ENCODE measurements around the gene MKI67. TPM values are rescaled to one million over a fixed set of nuclear protein-coding genes. Genes with fewer than 3 reads are reported as not detected.

Gene MKI67
- total RNA-seq, 5 donors from 2014 or later (not counting 1 experiment from before 2014, with no cell fraction given): 0.70 to 8.6 (median 1.8) TPM

DNA sequence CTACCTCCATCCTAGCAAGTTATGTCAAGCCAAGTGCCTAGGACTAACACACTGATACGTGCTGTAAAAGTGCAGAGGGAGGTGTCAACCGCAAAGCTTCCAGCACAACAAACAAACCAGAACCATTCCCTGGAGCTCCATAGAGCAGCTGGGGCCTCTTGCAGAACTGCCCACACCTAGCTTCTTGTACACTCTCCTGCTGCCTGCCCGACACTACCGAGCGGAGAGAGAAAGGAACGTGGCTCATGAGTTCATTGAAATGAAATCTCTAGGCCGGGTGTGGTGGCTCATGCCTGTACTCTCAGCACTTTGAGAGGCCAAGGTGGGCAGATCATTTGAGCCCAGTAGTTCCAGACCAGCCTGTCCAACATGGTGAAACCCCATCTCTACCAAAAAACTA, 73.5 kb downstream of the MKI67 start:
- Mint-ChIP-seq H3K4me1 (peaks cover 48 to 60% (median 59%) of the 10 kb centered on the region in 3 donors), H3K27ac (peak overlapping the region in 1 of 2 donors; percentile 62), H3K4me3 (no peak overlapping the region), H3K36me3 (peaks cover 59% of the 10 kb centered on the region), H3K9me3 (no peaks in the 10 kb centered on the region), H3K27me3 (no peaks in the 10 kb centered on the region)
- no peaks in the 10 kb centered on the region for H3K27me3 ChIP-seq (replicated peaks in 1 of 2; ENCODE audit: control insufficient read depth in 2 of 2, extremely low read depth in 1 of 2, insufficient read depth in 2 of 2, low read length in 1 of 2)
- no peaks in the 10 kb centered on the region for H3K9me3 ChIP-seq
- no peak overlapping the region for H3K27ac ChIP-seq (ENCODE audit: low read length)
- peaks cover 16 to 73% of the 10 kb centered on the region in 2 donors for H3K36me3 ChIP-seq (ENCODE audit: control insufficient read depth in 2 of 2, extremely low read depth in 1 of 2, insufficient read depth in 1 of 2, low read length in 1 of 2)
- POLR2A ChIA-PET: interaction anchor here in 1 of 2 donors (0.6 to 1.5 kb wide), 2 partner anchors 9 to 178 kb away, joined by 4 to 7 read pairs; no protein-coding TSS in a partner anchor
- DNase-seq: no peak
- CTCF ChIA-PET: interaction anchor here in 1 of 2 donors (0.8 kb wide), 1 partner anchor 159 kb away, joined by 4 read pairs; no protein-coding TSS in a partner anchor
- no peak overlapping the region for H3K4me3 ChIP-seq (ENCODE audit: control insufficient read depth in 1 of 2, extremely low read depth in 1 of 2, low read length in 1 of 2)
- H3K4me1 ChIP-seq (ENCODE audit: control insufficient read depth in 1 of 2, extremely low read depth in 1 of 2, insufficient read depth in 2 of 2, low read length in 2 of 2): peaks cover 13 to 50% of the 10 kb centered on the region in 2 experiments
- no peak for ATAC-seq (replicated peaks in 1 of 4)
- 92% methylated on average over 7 of the region's 7 CpGs for whole genome bisulfite sequencing (ENCODE audit: insufficient coverage)

DNA sequence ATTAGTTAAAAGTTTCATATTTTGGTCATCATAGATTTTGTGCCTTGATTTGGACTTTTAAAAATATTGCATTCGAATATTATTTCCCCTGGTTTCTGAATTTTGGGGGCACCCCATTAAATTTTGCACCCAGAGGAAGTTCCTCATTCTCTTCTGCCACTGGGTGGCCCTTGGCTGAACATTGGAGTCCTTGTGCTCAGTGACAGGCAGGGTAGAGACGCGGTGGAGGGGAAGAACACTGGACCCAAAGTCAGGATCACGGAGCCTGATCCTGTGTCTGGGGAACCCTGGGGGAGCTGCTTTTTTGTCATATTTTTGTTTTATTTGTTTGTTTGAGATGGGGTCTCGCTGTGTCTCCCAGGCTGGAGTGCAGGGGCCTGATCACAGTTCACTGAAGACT, 74.7 kb downstream of the MKI67 start:
- 93% methylated on average over 3 of the region's 5 CpGs for WGBS (ENCODE audit: insufficient coverage)
- ATAC-seq (replicated peaks in 1 of 4) (no peak), DNase-seq (no peak)
- Histone ChIP-seq H3K27me3 (replicated peaks in 1 of 2; ENCODE audit: control insufficient read depth in 2 of 2, extremely low read depth in 1 of 2, insufficient read depth in 2 of 2, low read length in 1 of 2) (no peaks in the 10 kb centered on the region), H3K4me3 (ENCODE audit: control insufficient read depth in 1 of 2, extremely low read depth in 1 of 2, low read length in 1 of 2) (no peak overlapping the region), H3K9me3 (no peaks in the 10 kb centered on the region), H3K4me1 (ENCODE audit: control insufficient read depth in 1 of 2, extremely low read depth in 1 of 2, insufficient read depth in 2 of 2, low read length in 2 of 2) (peaks cover 16 to 61% of the 10 kb centered on the region in 2 experiments), H3K27ac (ENCODE audit: low read length) (no peak overlapping the region), H3K36me3 (ENCODE audit: control insufficient read depth in 2 of 2, extremely low read depth in 1 of 2, insufficient read depth in 1 of 2, low read length in 1 of 2) (peaks cover 15 to 62% of the 10 kb centered on the region in 2 donors)
- POLR2A ChIA-PET: interaction anchor here in 1 of 2 donors (1.5 kb wide), 1 partner anchor 10 kb away, joined by 4 read pairs; no protein-coding TSS in a partner anchor
- Mint-ChIP-seq H3K27ac (peak overlapping the region; percentile 43 to 82), H3K4me3 (no peak overlapping the region), H3K27me3 (no peaks in the 10 kb centered on the region), H3K9me3 (no peaks in the 10 kb centered on the region), H3K4me1 (peaks cover 59 to 66% (median 66%) of the 10 kb centered on the region in 3 donors), H3K36me3 (peaks cover 50% of the 10 kb centered on the region)
- CTCF ChIA-PET: interaction anchor here (0.7 to 1.6 kb wide), 3 partner anchors 16 to 18 kb away, joined by 3 to 4 read pairs (median 3); no protein-coding TSS in a partner anchor

DNA sequence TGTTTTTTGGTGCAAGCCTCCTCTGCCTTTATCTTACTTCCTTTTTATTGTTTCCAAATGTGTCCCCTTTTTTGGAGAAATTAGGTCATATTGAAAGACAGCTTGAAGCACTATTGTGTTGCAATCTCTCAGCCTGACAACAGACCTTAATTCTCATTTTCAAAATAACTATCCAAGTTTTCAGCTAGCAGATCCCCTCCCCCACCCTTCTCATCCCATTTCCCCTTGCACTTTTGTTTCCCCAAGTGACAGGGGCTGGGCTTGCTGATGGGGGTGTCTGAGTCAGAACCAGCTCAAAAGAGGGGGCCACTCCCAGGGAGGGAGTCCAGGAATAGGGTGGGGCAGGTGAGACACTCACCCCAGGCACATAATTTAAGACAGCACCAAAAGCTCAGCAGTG, 75.3 kb downstream of the MKI67 start:
- H3K27ac ChIP-seq (ENCODE audit: low read length): no peak overlapping the region
- POLR2A ChIA-PET: interaction anchor here in 1 of 2 donors (0.8 kb wide), 2 partner anchors 12 to 18 kb away, joined by 3 to 4 read pairs; no protein-coding TSS in a partner anchor
- ATAC-seq (replicated peaks in 1 of 4): no peak
- H3K27me3 ChIP-seq (replicated peaks in 1 of 2; ENCODE audit: control insufficient read depth in 2 of 2, extremely low read depth in 1 of 2, insufficient read depth in 2 of 2, low read length in 1 of 2): no peaks in the 10 kb centered on the region
- Mint-ChIP-seq H3K27me3 (no peaks in the 10 kb centered on the region), H3K36me3 (peaks cover 45% of the 10 kb centered on the region), H3K9me3 (no peaks in the 10 kb centered on the region), H3K27ac (peak overlapping the region; percentile 69 to 82), H3K4me3 (peak overlapping the region in 2 of 3 donors; percentile 42 to 95), H3K4me1 (peaks cover 64 to 72% (median 69%) of the 10 kb centered on the region in 3 donors)
- H3K4me1 ChIP-seq (ENCODE audit: control insufficient read depth in 1 of 2, extremely low read depth in 1 of 2, insufficient read depth in 2 of 2, low read length in 2 of 2): peaks cover 16 to 65% of the 10 kb centered on the region in 2 experiments
- peaks cover 10 to 56% of the 10 kb centered on the region in 2 donors for H3K36me3 ChIP-seq (ENCODE audit: control insufficient read depth in 2 of 2, extremely low read depth in 1 of 2, insufficient read depth in 1 of 2, low read length in 1 of 2)
- no peaks in the 10 kb centered on the region for H3K9me3 ChIP-seq
- H3K4me3 ChIP-seq (ENCODE audit: control insufficient read depth in 1 of 2, extremely low read depth in 1 of 2, low read length in 1 of 2): no peak overlapping the region
- no peak for DNase-seq
- CTCF ChIA-PET: interaction anchor here (0.7 to 1.6 kb wide), 2 partner anchors 18 kb away, joined by 3 to 4 read pairs; no protein-coding TSS in a partner anchor

DNA sequence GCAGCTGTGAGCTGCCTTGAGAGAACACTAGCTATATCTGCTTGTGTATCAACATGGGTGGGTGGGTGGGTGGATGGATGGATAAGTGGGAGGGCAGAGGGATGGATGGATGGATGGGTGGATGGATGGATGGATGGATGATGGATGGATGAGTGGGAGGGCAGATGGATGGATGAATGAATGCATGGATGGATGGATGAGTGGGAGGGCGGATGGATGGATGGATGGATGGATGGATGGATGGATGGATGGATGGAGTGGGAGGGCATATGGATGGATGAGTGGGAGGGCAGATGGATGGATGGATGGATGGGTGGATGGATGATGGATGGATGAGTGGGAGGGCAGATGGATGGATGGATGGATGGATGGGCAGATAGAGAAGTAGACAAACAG, 76.1 kb downstream of the MKI67 start:
- CTCF ChIA-PET: interaction anchor here in 1 of 2 donors (4.1 kb wide), 1 partner anchor 13 kb away, joined by 15 read pairs; no protein-coding TSS in a partner anchor
- Histone ChIP-seq H3K4me1 (ENCODE audit: control insufficient read depth in 1 of 2, extremely low read depth in 1 of 2, insufficient read depth in 2 of 2, low read length in 2 of 2) (peaks cover 16 to 73% of the 10 kb centered on the region in 2 experiments), H3K36me3 (ENCODE audit: control insufficient read depth in 2 of 2, extremely low read depth in 1 of 2, insufficient read depth in 1 of 2, low read length in 1 of 2) (peaks cover 10 to 47% of the 10 kb centered on the region in 2 donors), H3K4me3 (ENCODE audit: control insufficient read depth in 1 of 2, extremely low read depth in 1 of 2, low read length in 1 of 2) (no peak overlapping the region), H3K27ac (ENCODE audit: low read length) (no peak overlapping the region), H3K9me3 (no peaks in the 10 kb centered on the region), H3K27me3 (replicated peaks in 1 of 2; ENCODE audit: control insufficient read depth in 2 of 2, extremely low read depth in 1 of 2, insufficient read depth in 2 of 2, low read length in 1 of 2) (no peaks in the 10 kb centered on the region)
- ATAC-seq (replicated peaks in 1 of 4) (no peak), DNase-seq (no peak)
- Mint-ChIP-seq H3K27me3 (no peaks in the 10 kb centered on the region), H3K4me1 (peaks cover 64 to 76% (median 67%) of the 10 kb centered on the region in 3 donors), H3K9me3 (no peaks in the 10 kb centered on the region), H3K4me3 (peak overlapping the region in 2 of 3 donors; percentile 42 to 95), H3K27ac (peak overlapping the region; percentile 50 to 82), H3K36me3 (peaks cover 37% of the 10 kb centered on the region)
- POLR2A ChIA-PET: interaction anchor here in 1 of 2 donors (3.7 kb wide), 1 partner anchor 11 kb away, joined by 62 read pairs; no protein-coding TSS in a partner anchor
- WGBS (ENCODE audit: insufficient coverage): 58% methylated on average over 1 of the region's 1 CpG

DNA sequence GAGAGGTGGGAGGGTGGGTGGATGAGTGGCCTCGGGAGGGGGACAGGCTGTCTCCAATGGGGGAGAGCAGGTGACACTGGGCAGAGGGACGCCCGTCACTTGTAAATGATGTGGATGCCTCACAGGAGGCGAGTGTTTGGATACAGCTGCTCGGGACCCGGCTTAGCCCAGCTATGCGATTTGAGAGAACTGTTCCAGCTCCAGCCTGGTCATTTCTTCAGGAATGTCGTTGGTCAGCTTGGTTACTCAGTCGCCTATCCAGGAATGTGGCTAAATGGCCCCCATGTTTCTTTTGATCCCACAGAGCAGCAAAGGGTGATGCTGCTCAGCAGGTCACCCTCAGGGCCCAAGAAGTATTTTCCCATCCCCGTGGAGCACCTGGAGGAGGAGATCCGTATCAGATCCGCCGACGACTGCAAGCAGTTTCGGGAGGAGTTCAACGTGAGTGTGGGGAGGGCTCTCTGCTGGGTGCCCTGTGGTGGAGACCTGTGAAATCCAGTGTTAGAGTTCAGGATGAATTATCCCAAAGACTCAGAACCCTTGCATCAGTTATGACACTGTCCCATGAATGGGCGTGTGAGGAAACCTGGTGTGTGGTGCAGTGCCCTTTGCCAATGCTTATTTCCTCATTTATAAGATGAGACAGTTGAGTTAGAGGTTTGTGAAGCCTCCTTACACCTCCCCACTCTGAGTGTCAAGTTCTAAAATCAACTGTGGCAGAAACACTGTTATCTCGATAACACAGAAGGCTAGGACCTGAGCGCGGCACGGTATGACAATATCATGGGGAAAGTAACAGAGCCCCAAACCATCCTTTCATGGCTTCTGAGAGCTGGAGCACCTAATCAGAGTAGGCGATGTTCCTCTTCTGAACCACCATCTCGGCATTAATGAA, 76.8 kb downstream of the MKI67 start:
- WGBS (ENCODE audit: insufficient coverage): 90% methylated on average over 14 of the region's 23 CpGs
- peak overlapping the region; percentile 84 to 95 (median 93) for H3K4me3 Mint-ChIP-seq
- no peaks in the 10 kb centered on the region for H3K27me3 ChIP-seq (replicated peaks in 1 of 2; ENCODE audit: control insufficient read depth in 2 of 2, extremely low read depth in 1 of 2, insufficient read depth in 2 of 2, low read length in 1 of 2)
- H3K36me3 Mint-ChIP-seq: peaks cover 33% of the 10 kb centered on the region
- ChIA-PET CTCF (interaction anchor here (0.6 to 4.1 kb wide), 10 partner anchors 13 to 144 kb away, joined by 3 to 15 read pairs (median 8); no protein-coding TSS in a partner anchor), POLR2A (interaction anchor here (0.6 to 3.7 kb wide), 4 partner anchors 10 to 116 kb away, joined by 3 to 62 read pairs (median 13); no protein-coding TSS in a partner anchor)
- peaks cover 16 to 74% of the 10 kb centered on the region in 2 experiments for H3K4me1 ChIP-seq (ENCODE audit: control insufficient read depth in 1 of 2, extremely low read depth in 1 of 2, insufficient read depth in 2 of 2, low read length in 2 of 2)
- H3K4me1 Mint-ChIP-seq: peaks cover 64 to 79% (median 66%) of the 10 kb centered on the region in 3 donors
- peak overlapping the region in 1 of 2 donors; percentile 92 for H3K27ac Mint-ChIP-seq
- H3K4me3 ChIP-seq (ENCODE audit: control insufficient read depth in 1 of 2, extremely low read depth in 1 of 2, low read length in 1 of 2): peak overlapping the region; percentile 7 to 64
- no peaks in the 10 kb centered on the region for H3K9me3 ChIP-seq
- H3K9me3 Mint-ChIP-seq: no peaks in the 10 kb centered on the region
- ATAC-seq (replicated peaks in 1 of 4) (no peak), DNase-seq (no peak)
- H3K36me3 ChIP-seq (ENCODE audit: control insufficient read depth in 2 of 2, extremely low read depth in 1 of 2, insufficient read depth in 1 of 2, low read length in 1 of 2): peaks cover 10 to 41% of the 10 kb centered on the region in 2 donors
- peak overlapping the region; percentile 93 for H3K27ac ChIP-seq (ENCODE audit: low read length)
- no peaks in the 10 kb centered on the region for H3K27me3 Mint-ChIP-seq

DNA sequence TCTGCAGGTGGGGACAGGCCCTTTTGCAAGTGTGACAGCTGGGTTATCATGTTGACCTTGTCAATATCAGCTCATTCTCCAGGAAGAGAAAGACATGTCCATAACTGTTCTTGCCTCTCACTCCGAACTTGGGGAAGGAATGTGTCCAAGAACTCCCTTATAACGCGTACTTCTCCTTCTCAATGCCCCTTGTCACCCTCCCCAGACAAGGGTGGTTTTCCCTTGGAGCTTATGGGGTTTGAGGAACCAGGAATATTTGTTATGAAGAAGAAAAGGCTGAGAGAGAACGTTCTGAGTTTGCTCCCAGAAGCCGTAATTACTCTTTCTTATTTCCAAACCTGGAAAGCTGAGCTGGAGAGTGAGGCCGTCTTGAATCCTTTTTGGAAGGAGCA, 77.4 kb downstream of the MKI67 start:
- peaks cover 30% of the 10 kb centered on the region for H3K36me3 Mint-ChIP-seq

More for the DNA sequence above, 77.4 kb downstream of the MKI67 start:
- H3K27me3 ChIP-seq (replicated peaks in 1 of 2; ENCODE audit: control insufficient read depth in 2 of 2, extremely low read depth in 1 of 2, insufficient read depth in 2 of 2, low read length in 1 of 2): no peaks in the 10 kb centered on the region
- DNase-seq: no peak
- H3K36me3 ChIP-seq (ENCODE audit: control insufficient read depth in 2 of 2, extremely low read depth in 1 of 2, insufficient read depth in 1 of 2, low read length in 1 of 2): peaks cover 10 to 35% of the 10 kb centered on the region in 2 donors
- H3K4me3 ChIP-seq (ENCODE audit: control insufficient read depth in 1 of 2, extremely low read depth in 1 of 2, low read length in 1 of 2): peak overlapping the region; percentile 57 to 64
- H3K4me1 ChIP-seq (ENCODE audit: control insufficient read depth in 1 of 2, extremely low read depth in 1 of 2, insufficient read depth in 2 of 2, low read length in 2 of 2): peaks cover 16 to 74% of the 10 kb centered on the region in 2 experiments
- no peaks in the 10 kb centered on the region for H3K9me3 Mint-ChIP-seq
- H3K4me3 Mint-ChIP-seq: peak overlapping the region; percentile 84 to 95 (median 93)
- H3K27me3 Mint-ChIP-seq: no peaks in the 10 kb centered on the region
- H3K27ac ChIP-seq (ENCODE audit: low read length): peak overlapping the region; percentile 93
- H3K27ac Mint-ChIP-seq: peak overlapping the region; percentile 92 to 97
- WGBS (ENCODE audit: insufficient coverage): no CpG with 5 or more reads among the region's 6 CpGs
- no peak for ATAC-seq (replicated peaks in 1 of 4)
- ChIA-PET CTCF (interaction anchor here (0.6 to 4.1 kb wide), 12 partner anchors 12 to 143 kb away, joined by 3 to 22 read pairs (median 8); no protein-coding TSS in a partner anchor), POLR2A (interaction anchor here (0.7 to 3.7 kb wide), 3 partner anchors 9 to 14 kb away, joined by 9 to 62 read pairs (median 17); no protein-coding TSS in a partner anchor)
- no peaks in the 10 kb centered on the region for H3K9me3 ChIP-seq
- H3K4me1 Mint-ChIP-seq: peaks cover 64 to 78% (median 66%) of the 10 kb centered on the region in 3 donors

Data from T-cell (primary cell).